ENCODE results near the gene SNF8. TPM values are rescaled to one million over a fixed set of nuclear protein-coding genes. Genes with fewer than 3 reads are reported as not detected.

The SNF8 gene
- total and polyA plus RNA-seq, 9 donors: 41.0 to 94.2 (median 66.7) TPM

GRCh38 chr17:48928876-48929811 is 15.5 kb downstream of the SNF8 start:
- 79 to 81% (median 79%) methylated on average over 6 of the region's 6 CpGs for WGBS, 3 donors
- TF ChIP-seq POLR2A (IDR thresholded peaks at IDR 0.05) (no peak), EP300 (IDR thresholded peaks at IDR 0.05) (no peak), CTCF (IDR thresholded peaks at IDR 0.05) (no peak)
- Histone ChIP-seq H3K9me3 (no peaks in the 10 kb centered on the region), H3K36me3 (peaks cover 3% of the 10 kb centered on the region), H3K4me1 (ENCODE audit: insufficient read depth) (no peaks in the 10 kb centered on the region), H3K27ac (no peak overlapping the region), H3K27me3 (no peaks in the 10 kb centered on the region), H3K4me3 (no peak overlapping the region)
- DNase-seq: no peak
- intact Hi-C loops (cut with DNase I): no loop called here

GRCh38 chr17:48927978-48928745 is 16.5 kb downstream of the SNF8 start:
- Histone ChIP-seq H3K27ac (no peak overlapping the region), H3K4me3 (no peak overlapping the region), H3K36me3 (peaks cover 3% of the 10 kb centered on the region), H3K9me3 (no peaks in the 10 kb centered on the region), H3K27me3 (no peaks in the 10 kb centered on the region), H3K4me1 (ENCODE audit: insufficient read depth) (no peaks in the 10 kb centered on the region)
- intact Hi-C loops (cut with DNase I): no loop called here
- whole genome bisulfite sequencing, 3 donors: 69 to 84% (median 80%) methylated on average over 6 of the region's 6 CpGs
- no peak for DNase-seq
- TF ChIP-seq POLR2A (IDR thresholded peaks at IDR 0.05) (no peak), EP300 (IDR thresholded peaks at IDR 0.05) (no peak), CTCF (IDR thresholded peaks at IDR 0.05) (no peak)

- H3K4me3 ChIP-seq: no peak overlapping the region
- TF ChIP-seq EP300 (IDR thresholded peaks at IDR 0.05) (no peak), CTCF (IDR thresholded peaks at IDR 0.05) (no peak), POLR2A (IDR thresholded peaks at IDR 0.05) (no peak)
- DNase-seq: no peak
- no peaks in the 10 kb centered on the region for H3K4me1 ChIP-seq (ENCODE audit: insufficient read depth)
- no peaks in the 10 kb centered on the region for H3K27me3 ChIP-seq
- peaks cover 6% of the 10 kb centered on the region for H3K36me3 ChIP-seq
- intact Hi-C loops (cut with DNase I): no loop called here
- no peaks in the 10 kb centered on the region for H3K9me3 ChIP-seq
- no peak overlapping the region for H3K27ac ChIP-seq
- 44 to 51% (median 47%) methylated on average over 3 of the region's 3 CpGs for WGBS, 3 donors
These were observed 18.7 kb downstream of the SNF8 start for GRCh38 chr17:48925991-48926342.

- H3K4me3 ChIP-seq: no peak overlapping the region
- intact Hi-C loops (cut with DNase I): no loop called here
- no peaks in the 10 kb centered on the region for H3K9me3 ChIP-seq
- no peaks in the 10 kb centered on the region for H3K4me1 ChIP-seq (ENCODE audit: insufficient read depth)
- no peaks in the 10 kb centered on the region for H3K27me3 ChIP-seq
- H3K36me3 ChIP-seq: peaks cover 6% of the 10 kb centered on the region
- TF ChIP-seq EP300 (IDR thresholded peaks at IDR 0.05): no peak
- no peak for TF ChIP-seq POLR2A (IDR thresholded peaks at IDR 0.05)
- no peak for TF ChIP-seq CTCF (IDR thresholded peaks at IDR 0.05)
- no peak overlapping the region for H3K27ac ChIP-seq
- no peak for DNase-seq
- WGBS, 3 donors: 56 to 71% (median 69%) methylated on average over 4 of the region's 4 CpGs
These were observed 19.2 kb downstream of the SNF8 start for GRCh38 chr17:48925251-48925990.

Measured in ovary (tissue), 9 donors.